HEK293 (cell line): ENCODE measurements around the gene CDON.

ENCODE experiments used
- ZBTB48 ChIP-seq: fragments of 450-650 bp; formaldehyde crosslinking; IDR thresholded peaks from 2 replicates; pipeline ENCODE4 v1.5.1; 2016; ENCODE audit warnings: missing biosample characterization, missing genetic modification characterization
- ZNF473 ChIP-seq: fragments of 450-650 bp; formaldehyde crosslinking; IDR thresholded peaks from 2 replicates; pipeline ENCODE4 v1.5.1; 2017; ENCODE audit warnings: missing biosample characterization, missing genetic modification characterization
- TF ChIP-seq, protein P1 (sequence below): fragments of 450-650 bp; formaldehyde crosslinking; IDR thresholded peaks from 2 replicates; pipeline ENCODE4 v1.5.1; 2016; ENCODE audit warnings: missing biosample characterization, missing genetic modification characterization
- TF ChIP-seq, protein P2 (sequence below): fragments of 450-650 bp; formaldehyde crosslinking; IDR thresholded peaks from 2 replicates; pipeline ENCODE4 v1.5.1; 2016; ENCODE audit warnings: missing biosample characterization, missing genetic modification characterization

DNA sequence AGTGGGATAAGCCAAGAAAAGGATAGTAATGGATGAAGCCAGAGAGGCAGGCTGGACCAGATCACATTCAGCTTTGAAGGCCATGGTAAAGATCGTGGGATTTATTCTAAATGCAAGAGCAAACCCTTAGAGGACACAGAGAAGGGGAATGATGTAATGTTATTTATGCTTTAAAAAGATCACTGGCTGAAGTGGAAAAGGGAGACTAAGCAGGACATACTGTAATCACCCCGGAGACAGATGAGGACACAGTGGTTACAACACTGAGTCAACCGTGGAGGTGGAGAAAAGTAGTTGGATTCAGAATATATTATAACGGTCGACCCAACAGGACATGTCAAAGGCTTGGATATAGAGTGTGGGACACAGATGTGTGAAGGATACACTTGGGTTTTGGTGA is 38.5 kb downstream of the CDON start:
- TF ChIP-seq, protein P1, sequence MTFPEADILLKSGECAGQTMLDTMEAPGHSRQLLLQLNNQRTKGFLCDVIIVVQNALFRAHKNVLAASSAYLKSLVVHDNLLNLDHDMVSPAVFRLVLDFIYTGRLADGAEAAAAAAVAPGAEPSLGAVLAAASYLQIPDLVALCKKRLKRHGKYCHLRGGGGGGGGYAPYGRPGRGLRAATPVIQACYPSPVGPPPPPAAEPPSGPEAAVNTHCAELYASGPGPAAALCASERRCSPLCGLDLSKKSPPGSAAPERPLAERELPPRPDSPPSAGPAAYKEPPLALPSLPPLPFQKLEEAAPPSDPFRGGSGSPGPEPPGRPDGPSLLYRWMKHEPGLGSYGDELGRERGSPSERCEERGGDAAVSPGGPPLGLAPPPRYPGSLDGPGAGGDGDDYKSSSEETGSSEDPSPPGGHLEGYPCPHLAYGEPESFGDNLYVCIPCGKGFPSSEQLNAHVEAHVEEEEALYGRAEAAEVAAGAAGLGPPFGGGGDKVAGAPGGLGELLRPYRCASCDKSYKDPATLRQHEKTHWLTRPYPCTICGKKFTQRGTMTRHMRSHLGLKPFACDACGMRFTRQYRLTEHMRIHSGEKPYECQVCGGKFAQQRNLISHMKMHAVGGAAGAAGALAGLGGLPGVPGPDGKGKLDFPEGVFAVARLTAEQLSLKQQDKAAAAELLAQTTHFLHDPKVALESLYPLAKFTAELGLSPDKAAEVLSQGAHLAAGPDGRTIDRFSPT: no peak
- TF ChIP-seq, protein P2, sequence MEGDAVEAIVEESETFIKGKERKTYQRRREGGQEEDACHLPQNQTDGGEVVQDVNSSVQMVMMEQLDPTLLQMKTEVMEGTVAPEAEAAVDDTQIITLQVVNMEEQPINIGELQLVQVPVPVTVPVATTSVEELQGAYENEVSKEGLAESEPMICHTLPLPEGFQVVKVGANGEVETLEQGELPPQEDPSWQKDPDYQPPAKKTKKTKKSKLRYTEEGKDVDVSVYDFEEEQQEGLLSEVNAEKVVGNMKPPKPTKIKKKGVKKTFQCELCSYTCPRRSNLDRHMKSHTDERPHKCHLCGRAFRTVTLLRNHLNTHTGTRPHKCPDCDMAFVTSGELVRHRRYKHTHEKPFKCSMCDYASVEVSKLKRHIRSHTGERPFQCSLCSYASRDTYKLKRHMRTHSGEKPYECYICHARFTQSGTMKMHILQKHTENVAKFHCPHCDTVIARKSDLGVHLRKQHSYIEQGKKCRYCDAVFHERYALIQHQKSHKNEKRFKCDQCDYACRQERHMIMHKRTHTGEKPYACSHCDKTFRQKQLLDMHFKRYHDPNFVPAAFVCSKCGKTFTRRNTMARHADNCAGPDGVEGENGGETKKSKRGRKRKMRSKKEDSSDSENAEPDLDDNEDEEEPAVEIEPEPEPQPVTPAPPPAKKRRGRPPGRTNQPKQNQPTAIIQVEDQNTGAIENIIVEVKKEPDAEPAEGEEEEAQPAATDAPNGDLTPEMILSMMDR (tag by site-specific recombination): no peak
- TF ChIP-seq ZBTB48: no peak
- TF ChIP-seq ZNF473 (tag by site-specific recombination): no peak
